ENCODE results near the gene NDUFA13.
A peak's percentile ranks its signal among the peaks of the same experiment; 100 is the strongest.

Gene NDUFA13

GRCh38 chr19:19475849-19476828, 39.9 kb upstream of the NDUFA13 start:
- TF ChIP-seq FEZF1 (tag by site-specific recombination; IDR thresholded peaks at IDR 0.05), result peak; percentile 63
- TF ChIP-seq ZNF610 (tag by site-specific recombination; IDR thresholded peaks at IDR 0.05; ENCODE audit: borderline replicate concordance), result no peak
- TF ChIP-seq ZNF701 (tag by site-specific recombination; IDR thresholded peaks at IDR 0.05), result no peak
- no peak for TF ChIP-seq ZBTB1 (tag by site-specific recombination; IDR thresholded peaks at IDR 0.05)
- TF ChIP-seq SCRT2 (tag by site-specific recombination; IDR thresholded peaks at IDR 0.05), result no peak
- no peak for TF ChIP-seq ZNF266 (tag by site-specific recombination; IDR thresholded peaks at IDR 0.05; ENCODE audit: low read depth)
- TF ChIP-seq ZNF521 (tag by site-specific recombination; IDR thresholded peaks at IDR 0.05), result no peak
- no peak for TF ChIP-seq ZNF623 (tag by site-specific recombination; IDR thresholded peaks at IDR 0.05)
- TF ChIP-seq ZNF394 (tag by site-specific recombination; IDR thresholded peaks at IDR 0.05; ENCODE audit: borderline replicate concordance), result peak; percentile 51; the same call in 1 of the 2 replicates
- no peak for TF ChIP-seq ZBTB11 (tag by site-specific recombination; conservative IDR thresholded peaks at IDR 0.05; ENCODE audit: low read depth)
- TF ChIP-seq ZNF776 (tag by site-specific recombination; IDR thresholded peaks at IDR 0.05; ENCODE audit: borderline replicate concordance), result no peak
- TF ChIP-seq ZBTB26 (tag by site-specific recombination; optimal IDR thresholded peaks at IDR 0.05), result no peak
- TF ChIP-seq, protein P1, sequence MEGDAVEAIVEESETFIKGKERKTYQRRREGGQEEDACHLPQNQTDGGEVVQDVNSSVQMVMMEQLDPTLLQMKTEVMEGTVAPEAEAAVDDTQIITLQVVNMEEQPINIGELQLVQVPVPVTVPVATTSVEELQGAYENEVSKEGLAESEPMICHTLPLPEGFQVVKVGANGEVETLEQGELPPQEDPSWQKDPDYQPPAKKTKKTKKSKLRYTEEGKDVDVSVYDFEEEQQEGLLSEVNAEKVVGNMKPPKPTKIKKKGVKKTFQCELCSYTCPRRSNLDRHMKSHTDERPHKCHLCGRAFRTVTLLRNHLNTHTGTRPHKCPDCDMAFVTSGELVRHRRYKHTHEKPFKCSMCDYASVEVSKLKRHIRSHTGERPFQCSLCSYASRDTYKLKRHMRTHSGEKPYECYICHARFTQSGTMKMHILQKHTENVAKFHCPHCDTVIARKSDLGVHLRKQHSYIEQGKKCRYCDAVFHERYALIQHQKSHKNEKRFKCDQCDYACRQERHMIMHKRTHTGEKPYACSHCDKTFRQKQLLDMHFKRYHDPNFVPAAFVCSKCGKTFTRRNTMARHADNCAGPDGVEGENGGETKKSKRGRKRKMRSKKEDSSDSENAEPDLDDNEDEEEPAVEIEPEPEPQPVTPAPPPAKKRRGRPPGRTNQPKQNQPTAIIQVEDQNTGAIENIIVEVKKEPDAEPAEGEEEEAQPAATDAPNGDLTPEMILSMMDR (tag by site-specific recombination; IDR thresholded peaks at IDR 0.05), result no peak
- no peak for TF ChIP-seq MZF1 (tag by site-specific recombination; IDR thresholded peaks at IDR 0.05; ENCODE audit: borderline replicate concordance)
- TF ChIP-seq ZBTB20 (tag by site-specific recombination; IDR thresholded peaks at IDR 0.05), result no peak
- TF ChIP-seq ZFP41 (tag by site-specific recombination; IDR thresholded peaks at IDR 0.05; ENCODE audit: borderline replicate concordance), result no peak
- TF ChIP-seq ZNF654 (tag by site-specific recombination; IDR thresholded peaks at IDR 0.05; ENCODE audit: low read depth), result peak; percentile 19; the same call in 1 of the 2 replicates
- TF ChIP-seq ZSCAN5A (tag by site-specific recombination; IDR thresholded peaks at IDR 0.05), result no peak
- no peak for TF ChIP-seq ZNF37A (tag by site-specific recombination; IDR thresholded peaks at IDR 0.05)
- TF ChIP-seq ZNF660 (tag by site-specific recombination; IDR thresholded peaks at IDR 0.05), result 0 out of 2 replicates have a peak, but pooled peaks have one; percentile 49
- TF ChIP-seq SALL2 (tag by site-specific recombination; IDR thresholded peaks at IDR 0.05; ENCODE audit: borderline replicate concordance), result no peak
- no peak for TF ChIP-seq EGR2 (tag by site-specific recombination; IDR thresholded peaks at IDR 0.05; ENCODE audit: low read depth)
- no peak overlapping the region for H3K4me3 ChIP-seq (ENCODE audit: low read depth, low read length)
- no peaks in the 10 kb centered on the region for H3K9me3 ChIP-seq (ENCODE audit: control insufficient read depth, insufficient read depth, low read depth, low read length)
- peaks cover 0 to 41% of the 10 kb centered on the region in 2 experiments; a peak in 2 of 3 replicates for H3K36me3 ChIP-seq (ENCODE audit: control insufficient read depth in 2 of 2, insufficient read depth in 1 of 2, low read length in 2 of 2)
- H3K27ac ChIP-seq (ENCODE audit: extremely low read depth, low read depth, low read length), result no peak overlapping the region
- ChIA-PET CTCF (interaction anchor here (0.6 to 2.3 kb wide), 8 partner anchors 10 to 224 kb away, joined by 3 to 16 read pairs (median 4); no protein-coding TSS in a partner anchor), POLR2A (interaction anchor here (1.5 kb wide), 1 partner anchor 71 kb away, joined by 3 read pairs; the partner anchor contains the start of gene GATAD2A)
- 0 out of 2 replicates have a peak, but pooled peaks cover 2% of the 10 kb centered on the region for H3K4me1 ChIP-seq (ENCODE audit: control insufficient read depth, insufficient read depth, low read length)
